ENCODE results near the gene DDX39B.
A peak's percentile ranks its signal among the peaks of the same experiment; 100 is the strongest.
"Not testable (repeated sequence)": the region's sequence is repeated elsewhere in the genome, so short reads cannot be mapped to it uniquely, and the experiment has no call there.

The DDX39B gene

GRCh38 chr6:31541658-31542521, at the start of gene DDX39B:
Gene DDX39B, minus strand, starts transcription at chr6:31542003. Its CDS starts 1,471 bp downstream, at chr6:31540532.
- DNase-seq, result peak; percentile 97 to 99

GRCh38 chr6:31590691-31591090, 48.9 kb upstream of the DDX39B start:
- DNase-seq, result not testable (repeated sequence)

GRCh38 chr6:31588871-31589650, 47.3 kb upstream of the DDX39B start:
- no peak for DNase-seq

GRCh38 chr6:31587791-31588777, 46.3 kb upstream of the DDX39B start:
- DNase-seq, result no peak

- DNase-seq, result peak; percentile 97
Observed at GRCh38 chr6:31586599-31587281, 44.9 kb upstream of the DDX39B start.

- DNase-seq, result peak; percentile 99
Observed at GRCh38 chr6:31586008-31586407, 44.2 kb upstream of the DDX39B start, which contains the start of gene LST1. Gene LST1, plus strand, starts transcription at chr6:31586277. Its CDS starts 1,023 bp downstream, at chr6:31587300.

GRCh38 chr6:31585491-31585890, 43.7 kb upstream of the DDX39B start:
- DNase-seq, result peak; percentile 46 to 64

GRCh38 chr6:31582230-31582643, 40.4 kb upstream of the DDX39B start, which contains the start of gene LTB:
Gene LTB, minus strand, starts transcription at chr6:31582424. Its CDS starts 7 bp downstream, at chr6:31582417.
- no peak for DNase-seq

GRCh38 chr6:31581434-31582229, 39.8 kb upstream of the DDX39B start:
- no peak for DNase-seq

- DNase-seq, result peak; percentile 82 to 83
Observed at GRCh38 chr6:31580807-31581433, 39.1 kb upstream of the DDX39B start.

GRCh38 chr6:31580438-31580740, 38.6 kb upstream of the DDX39B start:
- DNase-seq, result no peak

GRCh38 chr6:31579546-31580437, 38.0 kb upstream of the DDX39B start:
- no peak for DNase-seq

- no peak for DNase-seq
Observed at GRCh38 chr6:31579119-31579505, 37.3 kb upstream of the DDX39B start.

- no peak for DNase-seq
Observed at GRCh38 chr6:31578184-31579118, 36.6 kb upstream of the DDX39B start.

GRCh38 chr6:31577579-31577966, 35.8 kb upstream of the DDX39B start:
- no peak for DNase-seq

- no peak for DNase-seq
Observed at GRCh38 chr6:31576897-31577578, 35.2 kb upstream of the DDX39B start.

GRCh38 chr6:31575952-31576685, 34.3 kb upstream of the DDX39B start:
- no peak for DNase-seq
